HG02884 (cell line): ENCODE measurements around the gene ELAVL2.

Source experiments
- ATAC-seq: cut with Tn5 transposase; IDR thresholded peaks from one replicate; pipeline ENCODE4 v1.9.1; 2021; ENCODE audit warnings: mild to moderate bottlenecking, moderate library complexity; ENCODE audit not compliant: unreplicated experiment

Gene ELAVL2

GRCh38 chr9:23822261-23823169 is 3.5 kb downstream of the ELAVL2 start:
- ATAC-seq = no peak

DNA sequence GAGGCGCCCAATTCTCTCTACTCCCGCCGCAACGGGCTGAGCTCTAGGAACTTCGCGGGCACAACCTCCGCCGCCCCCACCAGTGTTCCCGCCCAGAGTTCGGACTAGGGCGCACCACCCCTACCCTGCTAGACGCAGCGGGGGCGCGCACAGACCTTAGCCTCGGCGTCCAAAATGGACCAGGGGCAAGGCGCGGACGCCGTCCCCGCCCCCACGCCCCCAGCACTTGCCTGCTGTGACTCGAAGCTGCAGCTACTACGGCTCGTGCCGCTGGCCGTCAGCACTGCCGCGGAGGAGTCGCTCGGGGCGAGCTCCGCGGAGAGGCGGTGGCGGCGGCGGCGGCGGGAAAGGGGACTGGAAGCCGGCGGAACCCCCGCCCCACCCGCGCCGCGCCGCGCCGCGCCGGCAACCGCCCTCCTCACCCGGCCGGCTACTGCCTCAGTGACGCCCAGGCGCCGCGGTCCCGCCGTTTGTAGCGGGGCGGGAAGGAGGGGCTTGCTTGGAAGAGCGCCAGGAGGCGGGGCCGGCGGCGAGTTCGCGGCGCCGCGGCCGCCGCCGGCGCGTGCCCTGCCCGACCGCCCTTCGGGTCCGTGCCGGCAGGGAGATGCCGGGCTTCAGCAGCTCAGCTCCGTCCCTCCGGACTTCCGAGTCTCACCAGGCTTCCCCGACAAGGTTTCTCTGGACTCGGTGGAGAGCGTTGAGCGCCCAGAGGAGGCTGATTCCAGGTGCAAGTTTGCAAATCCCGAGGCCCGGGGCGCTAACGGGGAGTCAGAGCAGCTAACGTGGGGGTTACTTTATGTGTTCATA is 4.5 kb downstream of the ELAVL2 start:
- ATAC-seq = no peak

DNA sequence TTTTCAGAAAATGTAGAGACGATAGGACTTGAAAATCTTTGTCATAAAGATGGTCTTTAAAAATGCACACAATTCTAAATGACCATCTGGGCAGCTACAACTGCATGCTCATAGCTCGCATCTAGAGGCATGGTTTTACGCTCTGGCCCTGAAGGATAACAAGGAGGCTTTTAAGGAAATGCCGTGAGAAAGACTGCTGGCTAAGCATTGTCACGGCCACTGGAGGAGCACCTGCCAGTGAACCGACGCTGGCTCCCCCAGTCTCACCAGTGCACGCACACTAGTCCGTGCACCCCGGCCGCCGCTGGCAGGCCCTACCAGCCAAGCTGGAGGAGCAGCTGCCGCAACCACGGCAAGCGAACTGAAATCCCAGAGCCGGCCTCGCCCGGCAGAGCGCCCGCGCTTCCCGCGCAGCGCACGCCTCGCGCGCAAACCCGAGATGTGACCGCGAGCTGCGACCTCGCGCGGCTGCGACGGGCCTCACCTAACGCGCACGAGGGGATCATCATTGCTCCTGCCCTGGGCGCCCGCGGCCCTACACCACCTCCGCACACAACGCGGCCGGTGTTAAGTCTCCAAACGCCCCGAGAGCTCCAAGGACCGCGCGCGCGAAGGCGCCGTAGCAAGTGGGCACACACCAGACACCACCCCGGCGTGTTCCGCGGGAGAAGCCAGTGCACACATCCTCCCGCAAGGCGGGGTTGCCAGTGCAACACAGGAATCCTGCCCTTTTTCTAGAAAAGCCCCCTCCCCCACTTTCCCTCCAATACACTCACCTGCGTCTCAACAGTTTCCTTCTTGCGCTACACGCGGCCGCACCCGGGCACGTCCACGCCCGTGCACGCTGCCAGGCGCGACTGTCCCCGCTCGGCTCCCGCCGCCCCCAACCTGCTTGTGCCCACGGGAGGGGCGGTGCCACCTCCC is 5.3 kb downstream of the ELAVL2 start:
- no peak for ATAC-seq

DNA sequence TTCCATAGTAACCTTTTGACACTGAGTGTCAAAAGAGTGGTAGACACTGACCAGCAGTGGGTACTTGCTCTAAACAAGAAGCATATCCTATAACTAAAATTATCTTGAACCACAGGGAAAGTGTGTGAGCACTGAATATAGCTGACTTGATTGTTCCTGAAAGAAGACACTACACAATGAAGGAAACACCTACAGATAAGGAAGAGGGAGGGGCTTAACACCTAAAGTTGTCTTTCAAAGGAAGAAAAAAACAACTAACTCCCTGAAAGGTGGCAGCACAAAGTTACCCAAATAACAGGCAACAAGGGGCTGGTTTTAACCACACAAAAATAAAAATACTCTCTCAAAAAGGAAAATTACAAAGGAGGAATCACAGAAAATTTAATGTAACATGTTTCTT is 6.6 kb downstream of the ELAVL2 start:
- no peak for ATAC-seq

DNA sequence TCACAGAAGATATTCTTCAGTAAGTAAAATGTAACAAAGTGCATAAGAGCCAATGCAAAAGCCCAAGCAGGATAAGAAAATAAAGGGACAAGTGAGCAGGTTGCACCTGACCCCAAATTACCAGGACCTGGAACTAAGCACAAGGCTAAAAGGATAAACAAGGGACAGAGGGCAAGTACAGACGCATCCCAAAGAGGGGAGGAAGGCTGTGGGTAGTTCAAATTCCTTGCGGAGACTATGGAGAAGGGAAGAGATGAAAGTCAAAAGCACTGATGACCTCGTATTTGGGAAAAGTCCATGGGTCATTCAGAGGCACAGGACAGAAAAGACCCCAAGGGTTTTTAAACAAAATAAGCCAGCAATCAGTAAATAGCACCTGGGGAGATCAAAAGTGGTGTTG is 11.8 kb downstream of the ELAVL2 start:
- no peak for ATAC-seq

GRCh38 chr9:23812673-23813072 is 13.4 kb downstream of the ELAVL2 start:
- ATAC-seq = no peak

DNA sequence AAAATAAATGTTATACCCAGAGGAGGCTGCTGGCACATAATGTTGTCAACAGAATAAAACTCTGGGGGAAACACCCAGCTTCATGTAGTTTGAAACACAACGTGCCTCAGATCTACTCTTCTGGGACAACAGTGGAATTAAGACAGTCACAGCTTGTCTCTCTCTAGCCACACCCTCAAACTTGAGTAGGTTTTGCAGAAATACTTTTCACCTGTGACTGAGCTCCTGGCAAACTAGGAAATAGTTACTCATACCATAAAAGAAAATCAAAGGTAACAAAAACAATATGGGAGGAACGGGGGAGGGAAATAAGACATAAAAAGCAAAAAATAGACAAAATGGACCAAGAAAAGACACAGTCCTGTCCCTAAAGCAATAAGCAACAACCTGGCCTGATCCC is 14.4 kb downstream of the ELAVL2 start:
- ATAC-seq = no peak

GRCh38 chr9:23803216-23803615 is 22.8 kb downstream of the ELAVL2 start:
- ATAC-seq = no peak

DNA sequence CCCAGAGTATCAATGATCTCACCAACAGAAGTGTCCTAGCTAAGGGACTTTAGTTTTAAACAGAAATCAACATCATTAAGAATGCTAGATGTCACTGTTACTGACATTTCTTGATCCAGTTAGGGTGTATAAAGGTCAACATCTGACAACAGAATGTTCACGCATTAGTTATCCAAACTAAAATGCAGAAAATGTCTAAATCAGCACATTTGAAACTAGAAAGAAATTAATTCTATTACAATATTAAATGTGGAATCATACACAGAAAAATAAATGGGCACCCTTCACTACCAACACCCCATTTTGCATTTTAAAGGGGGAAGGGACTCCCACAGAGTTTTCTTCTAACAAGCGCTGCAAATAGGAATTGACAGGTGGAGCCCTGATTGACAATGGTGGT is 24.5 kb downstream of the ELAVL2 start:
- ATAC-seq = no peak

- ATAC-seq = no peak
Measured at GRCh38 chr9:23799521-23799920, 26.5 kb downstream of the ELAVL2 start.

GRCh38 chr9:23798325-23798724 is 27.7 kb downstream of the ELAVL2 start:
- no peak for ATAC-seq

DNA sequence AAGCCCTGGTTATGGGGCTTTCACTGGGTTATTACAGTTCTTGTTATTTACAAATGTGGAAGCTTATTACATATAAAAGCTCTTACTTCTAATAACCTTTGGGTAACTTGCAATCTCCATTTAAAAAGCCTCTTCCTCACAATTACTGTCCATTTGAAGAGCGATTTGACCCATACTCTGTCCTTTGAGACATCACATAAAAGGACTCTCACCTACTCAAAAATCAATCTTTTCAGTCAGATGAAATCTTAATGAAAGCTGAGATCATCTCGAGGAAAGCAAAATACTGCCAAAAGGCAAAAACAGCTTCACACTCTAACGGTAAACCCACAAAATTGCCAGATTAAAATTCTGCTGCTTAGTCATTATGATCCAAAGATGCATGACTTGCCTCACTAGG is 29.8 kb downstream of the ELAVL2 start:
- no peak for ATAC-seq

- no peak for ATAC-seq
Measured at GRCh38 chr9:23790351-23791260, 35.4 kb downstream of the ELAVL2 start.

DNA sequence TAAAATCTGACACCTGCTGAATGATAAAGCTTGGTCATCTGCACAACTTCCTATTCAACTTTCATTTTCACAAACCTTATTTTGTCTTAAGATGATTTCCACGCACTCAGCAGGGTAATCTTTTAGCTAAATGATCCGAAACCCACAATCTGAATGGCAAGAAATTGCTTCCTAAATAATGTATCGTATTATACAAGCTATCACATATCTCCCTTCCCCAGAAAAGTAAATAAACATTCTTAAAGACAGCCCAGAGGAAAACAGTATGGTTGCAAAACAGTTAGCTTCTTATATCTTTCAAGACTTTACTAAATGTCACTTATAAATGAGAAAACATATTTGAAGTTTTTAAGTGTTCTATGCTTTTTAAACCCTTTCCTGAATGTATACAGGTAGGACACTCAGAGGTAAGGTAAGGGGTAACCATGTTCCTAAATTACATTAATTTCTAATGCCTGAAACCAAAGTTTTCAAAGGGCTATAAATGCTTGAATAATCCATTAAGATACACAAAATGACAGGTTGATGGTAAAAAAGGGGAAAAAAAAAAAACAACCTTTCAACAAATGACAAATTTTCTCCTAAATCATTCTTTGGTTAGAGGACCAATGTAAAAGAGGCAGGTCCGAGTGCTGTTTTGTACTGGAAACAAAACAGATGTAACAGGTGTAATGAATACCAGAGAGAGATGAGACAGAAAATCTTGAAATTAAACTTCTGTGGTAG is 36.3 kb downstream of the ELAVL2 start:
- no peak for ATAC-seq

- ATAC-seq = no peak
Measured at GRCh38 chr9:23784962-23785361, 41.1 kb downstream of the ELAVL2 start.

GRCh38 chr9:23783509-23783908 is 42.5 kb downstream of the ELAVL2 start:
- ATAC-seq = no peak

DNA sequence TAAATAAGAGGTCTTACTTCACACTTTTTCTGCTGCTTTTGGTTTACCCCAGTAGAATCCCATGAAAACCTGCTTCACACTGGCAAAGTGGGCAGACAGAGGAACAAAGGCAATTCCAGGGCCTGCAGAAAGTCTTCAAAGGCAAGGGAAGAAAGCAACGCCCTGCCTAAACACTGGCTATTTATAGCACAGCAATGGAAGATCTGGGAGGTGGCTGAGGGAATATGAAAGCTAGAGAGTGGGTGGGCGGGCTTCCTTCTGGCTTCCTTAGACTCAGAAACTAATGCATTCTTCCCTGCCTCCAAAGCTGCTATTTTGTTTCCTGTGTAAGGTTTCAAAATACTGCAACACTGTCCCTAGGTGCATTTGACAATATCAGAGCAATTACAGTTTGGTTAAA is 46.8 kb downstream of the ELAVL2 start:
- ATAC-seq = no peak

- no peak for ATAC-seq
Measured at GRCh38 chr9:23777328-23777727, 48.7 kb downstream of the ELAVL2 start.

DNA sequence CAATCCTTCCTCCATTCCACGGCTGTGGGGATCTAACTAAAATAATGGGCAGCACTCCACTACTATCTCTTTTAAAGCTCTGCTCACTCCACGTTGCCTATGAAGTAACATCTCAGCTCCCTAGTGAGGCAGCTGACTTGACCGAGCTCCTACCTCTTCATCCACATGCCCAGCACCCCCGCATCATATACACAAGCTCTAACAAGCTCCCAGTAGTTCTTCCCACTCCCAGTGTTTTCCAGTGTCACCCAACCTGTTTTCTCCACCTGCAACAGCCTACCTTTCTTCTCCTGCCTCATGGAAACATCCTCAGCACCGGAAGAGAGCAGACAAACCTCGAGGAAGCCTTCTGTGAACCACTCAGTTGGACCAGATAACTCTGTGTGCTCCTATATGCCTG is 50.5 kb downstream of the ELAVL2 start:
- ATAC-seq = no peak
